ENCODE data around the gene SLC2A11.
A peak's percentile ranks its signal among the peaks of the same experiment; 100 is the strongest.
"Not testable (repeated sequence)": the region's sequence is repeated elsewhere in the genome, so short reads cannot be mapped to it uniquely, and the experiment has no call there.

SLC2A11 gene

DNA sequence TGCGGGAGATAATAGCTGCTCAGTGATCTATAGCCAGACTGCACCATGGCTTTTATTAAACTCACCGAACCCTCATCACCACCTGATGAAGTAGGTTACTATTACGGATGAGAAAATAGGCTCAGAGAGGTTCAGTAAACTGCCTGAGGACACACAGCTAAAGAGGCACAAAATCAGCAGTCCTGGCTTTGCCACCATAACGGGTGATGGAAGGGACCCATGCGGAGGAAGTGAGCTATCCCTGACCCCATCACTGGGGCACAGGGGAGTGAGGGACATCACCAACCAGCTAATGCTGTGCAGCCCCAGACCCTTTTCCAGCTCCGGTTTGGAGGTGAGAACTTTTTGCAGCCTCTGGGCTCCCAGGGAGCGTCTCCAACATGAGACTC is 11.6 kb upstream of the SLC2A11 start:
- DNase-seq: no peak
- TF ChIP-seq POLR2A (IDR thresholded peaks at IDR 0.05; ENCODE audit: low read length): no peak

DNA sequence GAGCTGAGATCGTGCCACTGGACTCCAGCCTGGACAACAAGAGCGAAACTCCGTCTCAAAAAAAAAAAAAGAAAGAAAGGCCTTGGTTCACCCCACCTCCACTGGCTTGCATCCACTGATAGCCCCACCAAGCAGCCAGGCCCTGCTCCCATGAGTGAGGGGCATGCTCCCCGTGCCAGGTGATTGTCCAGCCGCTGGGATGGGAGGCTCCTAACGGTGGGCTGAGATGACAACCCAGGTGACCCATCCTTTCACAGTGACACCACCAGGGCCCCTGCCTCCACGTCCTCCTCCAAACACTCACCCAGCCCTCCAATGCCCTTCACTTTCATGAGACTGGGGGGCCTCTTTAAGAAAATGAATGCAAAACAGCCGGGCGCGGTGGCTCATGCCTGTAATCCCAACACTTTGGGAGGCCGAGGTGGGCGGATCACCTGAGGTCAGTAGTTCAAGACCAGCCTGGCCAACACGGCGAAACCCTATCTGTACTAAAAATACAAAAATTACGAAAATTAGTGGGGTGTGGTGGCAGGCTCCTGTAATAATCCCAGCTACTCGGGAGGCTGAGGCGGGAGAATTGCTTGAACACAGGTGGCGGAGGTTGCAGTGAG is 10.3 kb upstream of the SLC2A11 start:
- TF ChIP-seq POLR2A (IDR thresholded peaks at IDR 0.05; ENCODE audit: low read length) (no peak), GATA1 (IDR thresholded peaks at IDR 0.05; ENCODE audit: low read depth, low read length) (no peak)
- DNase-seq: no peak

DNA sequence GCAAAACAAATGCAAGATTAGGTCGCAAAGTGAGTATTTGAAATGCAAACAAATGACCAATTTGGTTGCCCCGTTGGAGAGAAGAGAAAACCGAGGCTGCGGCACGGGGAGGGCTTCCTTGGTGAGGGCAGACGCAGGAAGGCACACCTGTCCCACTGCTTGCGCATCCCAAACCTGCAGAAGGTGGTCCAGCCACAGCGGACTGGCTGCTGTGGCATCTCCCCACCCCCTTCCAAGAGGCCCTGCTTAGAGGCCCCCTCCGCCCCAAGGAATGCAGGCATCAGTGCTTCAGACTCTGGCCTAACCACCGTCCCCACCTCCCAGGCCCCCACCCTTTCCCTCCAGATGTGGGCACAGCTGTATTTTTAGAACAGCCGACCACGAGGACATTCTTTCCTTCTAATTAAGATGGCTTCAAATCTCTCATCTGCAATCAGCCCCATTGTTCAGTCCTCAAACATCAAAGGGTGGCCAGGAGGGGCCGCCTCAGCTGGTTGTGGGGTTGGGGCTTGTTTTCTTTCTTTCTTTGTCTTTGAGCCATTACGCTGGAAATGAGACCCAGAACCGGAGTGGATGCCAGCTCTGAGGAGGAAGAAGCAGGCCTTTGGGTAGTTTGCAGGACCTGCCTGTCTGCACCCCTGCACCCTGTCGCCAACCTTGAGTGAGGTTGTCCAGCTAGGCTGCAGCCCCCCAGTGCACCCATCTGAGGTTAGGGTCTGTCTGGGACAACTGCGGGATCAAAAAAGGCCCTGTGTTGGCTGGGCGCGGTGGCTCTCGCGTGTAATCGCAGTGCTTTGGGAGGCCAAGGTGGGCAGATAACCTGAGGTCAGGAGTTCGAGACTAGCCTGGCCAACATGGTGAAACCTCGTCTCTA is 9.4 kb upstream of the SLC2A11 start:
- TF ChIP-seq GATA1 (IDR thresholded peaks at IDR 0.05; ENCODE audit: low read depth, low read length) (no peak), POLR2A (IDR thresholded peaks at IDR 0.05; ENCODE audit: low read length) (no peak)
- DNase-seq: no peak

DNA sequence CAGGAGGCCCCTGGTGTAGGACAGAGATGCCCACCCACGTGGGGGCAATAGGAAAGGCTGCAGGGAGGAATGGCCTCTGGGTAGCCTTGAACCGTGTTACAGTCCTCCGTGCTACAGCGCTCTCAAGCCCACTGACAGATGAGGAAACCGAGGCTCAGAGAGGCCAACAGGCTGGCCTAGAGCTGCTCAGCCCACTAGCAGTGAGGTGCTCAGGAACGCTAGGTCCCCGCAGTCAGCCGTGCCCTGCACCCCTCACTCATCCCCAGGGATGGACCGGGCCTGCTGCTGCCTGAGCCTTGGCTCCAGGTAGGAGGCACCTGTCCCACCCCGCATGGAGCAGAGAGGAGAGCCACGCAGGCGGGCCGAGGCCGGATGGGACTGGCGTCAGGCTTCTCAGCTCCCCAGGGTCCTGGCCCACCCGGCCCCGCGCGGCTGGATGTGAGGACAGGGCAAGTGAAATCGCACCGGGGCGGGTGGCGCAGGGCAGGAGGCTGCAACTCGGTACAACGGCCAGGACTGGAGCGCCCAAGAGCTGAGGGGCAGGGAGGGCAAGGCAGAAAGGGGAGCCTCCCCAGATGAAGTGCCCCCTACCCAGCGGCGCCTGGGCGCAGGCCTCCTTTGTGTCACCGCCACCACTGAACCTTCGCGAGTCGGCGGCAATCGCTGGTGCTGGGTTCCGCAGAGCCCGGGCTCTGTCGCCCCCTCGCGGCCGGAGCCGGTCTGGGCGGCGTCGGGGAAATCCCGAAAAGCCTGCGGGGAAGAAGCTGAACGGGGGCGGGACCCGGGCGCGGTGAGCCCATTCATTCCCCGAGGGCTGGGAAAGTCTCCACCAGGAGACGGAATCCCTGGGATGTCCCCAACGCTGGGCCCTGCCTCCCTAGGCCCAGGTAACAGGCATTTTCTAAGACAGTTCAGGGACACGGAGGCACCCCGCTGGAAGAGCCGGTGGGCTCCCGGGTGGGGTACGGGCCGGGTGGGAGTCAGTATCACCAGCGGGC is 8.4 kb upstream of the SLC2A11 start:
- TF ChIP-seq POLR2A (IDR thresholded peaks at IDR 0.05; ENCODE audit: low read length) (no peak), GATA1 (IDR thresholded peaks at IDR 0.05; ENCODE audit: low read depth, low read length) (no peak)

DNA sequence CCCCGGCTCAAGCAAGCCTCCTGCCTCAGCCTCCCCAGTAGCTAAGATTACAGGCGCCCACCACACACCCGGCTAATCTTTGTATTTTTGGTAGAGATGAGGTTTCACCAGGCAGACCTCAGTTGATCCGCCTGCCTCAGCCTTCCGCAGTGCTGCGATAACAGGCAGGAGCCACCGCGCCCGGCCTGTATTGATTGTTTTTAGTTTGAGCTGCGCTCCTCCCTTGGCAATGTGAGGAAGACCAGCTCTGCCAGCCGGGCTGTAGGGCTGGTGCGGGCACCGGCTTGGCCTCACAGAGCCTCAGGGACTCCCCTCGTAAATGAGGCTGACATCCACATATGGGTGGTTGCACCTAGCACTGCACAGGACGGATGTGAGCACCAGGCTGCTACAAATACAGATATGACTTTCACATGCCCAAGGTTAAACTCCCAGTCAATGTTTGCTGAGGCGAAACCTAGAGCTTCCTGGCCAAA is 7.5 kb upstream of the SLC2A11 start:
- TF ChIP-seq GATA1 (IDR thresholded peaks at IDR 0.05; ENCODE audit: low read depth, low read length): no peak
- TF ChIP-seq POLR2A (IDR thresholded peaks at IDR 0.05; ENCODE audit: low read length): no peak
- no peak for DNase-seq

More for the DNA sequence above, 8.4 kb upstream of the SLC2A11 start:
- peak; percentile 70 to 83 for DNase-seq

DNA sequence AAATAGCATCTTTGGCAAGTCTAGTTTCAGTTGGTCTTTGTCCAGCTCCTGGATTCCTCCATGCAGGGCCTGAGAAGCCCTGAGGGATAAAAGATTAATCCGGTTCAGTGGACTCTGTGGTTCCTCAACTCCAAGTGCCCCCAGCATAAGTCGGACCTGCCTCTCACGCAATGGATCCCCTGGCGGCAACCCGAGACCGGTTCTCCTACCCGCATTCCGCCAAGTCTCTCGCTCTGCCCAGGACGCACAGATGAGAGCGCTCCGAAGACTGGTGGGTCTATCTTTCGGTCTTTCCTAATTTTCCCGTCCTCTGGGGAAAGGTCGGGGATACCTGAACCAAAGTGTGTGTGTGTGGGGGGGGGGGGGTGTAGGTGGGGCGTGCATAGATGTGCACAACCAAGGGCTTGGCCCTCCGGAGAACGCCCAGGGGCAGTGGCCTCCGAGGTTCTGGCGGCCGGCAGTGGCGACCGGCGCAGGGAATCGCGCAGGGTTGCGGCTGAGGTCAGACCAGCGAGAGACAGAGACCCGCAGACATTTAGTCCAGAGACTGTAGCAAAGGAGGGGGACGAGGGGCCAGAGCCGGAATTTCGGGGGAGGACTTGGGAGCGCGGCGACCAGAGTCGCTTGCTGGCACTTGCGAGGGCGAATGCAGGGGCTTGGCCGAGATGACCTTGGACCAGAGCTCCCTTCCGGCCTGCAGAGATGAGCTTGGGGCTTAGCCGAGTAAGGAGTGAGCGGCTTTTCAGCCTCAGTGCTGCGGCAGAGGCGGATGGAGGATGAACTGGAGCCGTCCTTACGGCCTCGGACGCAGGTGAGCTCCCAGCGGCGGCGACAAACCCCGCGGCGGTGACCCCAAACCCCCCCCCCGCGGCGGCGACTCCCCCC is 712 bp upstream of the SLC2A11 start:
- peak; percentile 47 to 73 for DNase-seq
- no peak for TF ChIP-seq GATA1 (IDR thresholded peaks at IDR 0.05; ENCODE audit: low read depth, low read length)
- TF ChIP-seq POLR2A (IDR thresholded peaks at IDR 0.05; ENCODE audit: low read length): no peak

DNA sequence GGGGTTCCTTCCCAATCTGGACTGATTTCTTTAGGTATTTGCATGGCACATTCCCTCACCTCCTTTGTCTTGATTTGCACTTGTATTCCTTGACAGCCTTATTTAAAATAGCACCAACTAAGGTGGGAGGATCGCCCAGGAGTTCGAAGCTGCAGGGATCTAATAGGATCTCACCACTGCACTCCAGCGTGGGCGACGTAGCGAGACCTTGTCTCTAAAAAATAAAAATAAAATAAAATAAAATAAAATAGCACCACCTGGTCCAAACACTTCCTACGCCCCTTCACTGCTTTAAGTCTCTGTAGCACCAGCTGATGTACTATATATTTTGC is 775 bp downstream of the SLC2A11 start:
- TF ChIP-seq POLR2A (IDR thresholded peaks at IDR 0.05; ENCODE audit: low read length): no peak
- TF ChIP-seq GATA1 (IDR thresholded peaks at IDR 0.05; ENCODE audit: low read depth, low read length): no peak
- no peak for DNase-seq

DNA sequence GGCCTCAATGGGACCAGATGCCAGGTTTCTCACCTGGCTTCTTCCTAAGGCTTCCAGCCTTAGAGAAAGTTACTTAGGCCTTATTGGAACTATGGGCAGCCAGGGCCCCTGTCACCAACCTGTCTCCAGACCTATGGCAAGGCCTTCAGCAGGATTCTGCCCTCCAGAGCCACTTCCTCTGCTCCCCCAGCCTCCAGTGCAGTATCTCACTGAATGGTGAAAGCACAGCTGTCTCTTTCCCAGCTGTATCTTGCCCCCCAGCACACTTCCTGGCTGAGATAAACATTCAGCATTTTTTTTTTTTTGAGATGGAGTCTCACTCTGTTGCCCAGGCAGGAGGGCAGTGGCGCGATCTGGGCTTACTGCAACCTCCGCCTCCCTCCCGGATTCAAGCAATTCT is 1.5 kb downstream of the SLC2A11 start:
- no peak for TF ChIP-seq GATA1 (IDR thresholded peaks at IDR 0.05; ENCODE audit: low read depth, low read length)
- TF ChIP-seq POLR2A (IDR thresholded peaks at IDR 0.05; ENCODE audit: low read length): no peak
- DNase-seq: peak in 1 of 2 experiments; percentile 19

DNA sequence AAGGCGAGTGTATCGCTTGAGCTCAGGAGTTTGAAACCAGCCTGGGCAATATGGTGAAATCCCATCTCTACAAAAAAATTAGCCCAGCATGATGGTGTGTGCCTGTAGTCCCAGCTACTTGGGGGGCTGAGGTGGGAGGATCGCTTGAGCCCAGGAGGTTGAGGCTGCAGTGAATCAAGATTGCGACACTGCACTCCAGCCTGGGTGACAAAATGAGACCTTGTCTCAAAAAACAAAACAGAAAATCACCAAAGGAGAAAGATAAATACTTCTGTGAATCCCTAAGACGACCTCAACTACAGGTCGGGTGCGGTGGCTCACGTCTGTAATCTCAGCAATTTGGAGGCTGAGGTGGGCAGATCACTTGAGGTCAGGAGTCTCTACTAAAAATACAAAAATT is 2.5 kb downstream of the SLC2A11 start:
- not testable (repeated sequence) for DNase-seq

DNA sequence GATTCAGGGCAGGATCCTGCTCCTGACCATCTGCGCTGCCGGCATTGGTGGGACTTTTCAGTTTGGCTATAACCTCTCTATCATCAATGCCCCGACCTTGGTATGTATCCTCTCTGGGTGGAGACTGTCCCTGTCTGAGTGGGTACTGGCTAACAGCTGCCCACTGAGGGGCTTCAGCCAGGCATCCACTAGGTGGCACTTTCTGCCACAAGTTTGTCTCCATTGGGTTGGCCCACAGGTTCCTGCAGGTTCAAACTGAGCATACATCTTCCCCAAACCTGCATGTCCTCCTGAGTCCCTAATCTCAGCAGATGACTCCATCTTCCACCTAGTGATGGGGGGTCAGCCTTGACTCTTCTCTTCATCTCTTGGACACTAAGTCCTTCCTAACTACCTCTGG is 4.4 kb downstream of the SLC2A11 start:
- peak; percentile 55 to 58 for DNase-seq
- TF ChIP-seq POLR2A (IDR thresholded peaks at IDR 0.05; ENCODE audit: low read length) (no peak), GATA1 (IDR thresholded peaks at IDR 0.05; ENCODE audit: low read depth, low read length) (no peak)

DNA sequence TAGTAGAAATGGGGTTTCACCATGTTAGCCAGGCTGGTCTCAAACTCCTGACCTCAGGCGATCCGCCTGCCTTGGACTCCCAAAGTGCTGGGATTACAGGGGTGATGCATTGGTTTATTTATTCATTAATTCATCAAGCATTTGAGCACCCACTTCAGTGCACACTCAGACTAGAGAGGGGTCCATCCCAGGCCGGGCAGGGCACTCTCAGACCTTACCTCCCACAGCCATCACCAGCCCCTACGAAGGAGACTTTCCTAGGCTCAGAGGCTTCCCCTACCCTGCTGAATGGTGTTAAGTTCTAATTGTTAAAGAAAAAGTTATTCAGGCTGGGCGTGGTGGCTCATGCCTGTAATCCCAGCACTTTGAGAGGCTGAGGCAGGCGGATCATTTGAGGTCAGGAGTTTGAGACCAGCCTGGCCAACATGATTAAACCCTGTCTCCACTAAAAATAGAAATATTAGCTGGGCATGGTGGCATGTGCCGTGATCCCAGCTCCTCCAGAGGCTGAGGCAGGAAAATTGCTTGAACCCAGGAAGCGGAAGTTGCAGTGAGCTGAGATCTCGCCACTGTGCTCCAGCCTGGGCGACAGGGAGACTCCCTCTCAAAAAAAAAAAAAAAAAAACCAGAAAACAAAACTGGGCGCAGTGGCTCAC is 7.0 kb downstream of the SLC2A11 start:
- DNase-seq: not testable (repeated sequence)

DNA sequence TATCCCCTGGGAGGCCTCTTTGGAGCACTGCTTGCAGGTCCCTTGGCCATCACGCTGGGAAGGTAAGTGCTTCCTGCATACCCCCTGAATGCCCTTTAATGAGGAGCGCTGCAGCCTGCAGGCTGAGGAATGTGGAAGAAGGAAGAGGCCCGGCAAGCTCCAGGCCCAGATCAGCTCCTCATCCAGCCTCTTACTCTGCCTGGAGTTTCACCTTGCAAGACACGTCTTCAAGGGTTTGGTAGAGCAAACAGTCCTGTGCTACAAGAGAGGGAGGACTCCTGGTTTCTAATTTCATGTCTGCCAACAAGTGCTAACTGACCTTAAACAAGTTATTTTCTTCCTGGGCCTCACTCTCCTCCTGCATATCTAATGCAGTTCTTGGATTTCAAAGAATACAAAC is 10.9 kb downstream of the SLC2A11 start:
- no peak for DNase-seq
- TF ChIP-seq GATA1 (IDR thresholded peaks at IDR 0.05; ENCODE audit: low read depth, low read length): no peak
- no peak for TF ChIP-seq POLR2A (IDR thresholded peaks at IDR 0.05; ENCODE audit: low read length)

DNA sequence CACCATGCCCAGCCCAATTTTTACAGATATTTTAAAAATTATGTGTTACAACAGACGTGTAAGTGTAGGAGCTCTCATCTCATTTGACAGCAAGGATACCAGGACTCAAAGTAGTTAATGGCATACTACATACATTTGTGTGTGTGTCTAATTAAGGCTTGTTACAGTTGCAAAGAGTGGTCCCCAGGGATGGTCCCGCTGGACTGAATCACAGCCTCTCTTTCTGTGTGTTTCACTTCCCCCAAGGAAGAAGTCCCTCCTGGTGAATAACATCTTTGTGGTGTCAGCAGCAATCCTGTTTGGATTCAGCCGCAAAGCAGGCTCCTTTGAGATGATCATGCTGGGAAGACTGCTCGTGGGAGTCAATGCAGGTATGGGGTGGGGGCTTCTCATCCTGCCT is 17.2 kb downstream of the SLC2A11 start:
- DNase-seq: no peak

More for the DNA sequence above, 17.2 kb downstream of the SLC2A11 start:
- no peak for TF ChIP-seq GATA1 (IDR thresholded peaks at IDR 0.05; ENCODE audit: low read depth, low read length)
- TF ChIP-seq POLR2A (IDR thresholded peaks at IDR 0.05; ENCODE audit: low read length): no peak
